Esophagus muscularis mucosa (tissue), 4 donors: Measurements from ENCODE around the gene LILRB2. TPM values are rescaled to one million over a fixed set of nuclear protein-coding genes. Genes with fewer than 3 reads are reported as not detected.
"Not testable (repeated sequence)": the region's sequence is repeated elsewhere in the genome, so short reads cannot be mapped to it uniquely, and the experiment has no call there.

ENCODE experiments used
- DNase-seq: peaks from one replicate; pipeline ENCODE4 v3.0.0-alpha.2; 2017; ENCODE audit errors: extremely low spot score
- H3K27ac ChIP-seq, 4 donors: fragments of 200-600 bp; sonication (generic); replicated peaks in 1 of 4; 1 replicate in 3 of 4; 2 replicates in 1 of 4; pipeline ENCODE4 v1.5.1; 2016 to 2019; ENCODE audit warnings: mild to moderate bottlenecking in 1 of 4
- H3K27me3 ChIP-seq, 4 donors: fragments of 200-600 bp; sonication (generic); one replicate each; pipeline versions ENCODE4 v1.5.1 to v1.6.0; 2016 to 2019
- H3K36me3 ChIP-seq, 4 donors: fragments of 200-600 bp; sonication (generic); one replicate each; pipeline ENCODE4 v1.5.1; 2016 to 2019
- H3K4me1 ChIP-seq, 4 donors: fragments of 200-600 bp; sonication (generic); one replicate each; pipeline ENCODE4 v1.5.1; 2016 to 2019
- H3K4me3 ChIP-seq, 4 donors: fragments of 200-600 bp; sonication (generic); 1 replicate in 2 of 4; 2 replicates in 2 of 4; pipeline ENCODE4 v1.5.1; 2016 to 2019; ENCODE audit warnings: mild to moderate bottlenecking in 4 of 4, moderate library complexity in 1 of 4
- H3K9me3 ChIP-seq, 4 donors: fragments of 200-600 bp; sonication (generic); 1 replicate in 3 of 4; 2 replicates in 1 of 4; pipeline ENCODE4 v1.5.1; 2016 to 2019
- CTCF ChIP-seq, 3 experiments: fragments of 200-600 bp in 2 of 3; fragments of 450-650 bp in 1 of 3; sonication (generic) in 2 of 3; IDR thresholded peaks; one replicate each; pipeline ENCODE4 v1.5.1; 2017 to 2019; ENCODE audit warnings: antibody characterized with exemption in 3 of 3, mild to moderate bottlenecking in 2 of 3, moderate library complexity in 1 of 3
- EP300 ChIP-seq: sonication (generic); formaldehyde crosslinking; IDR thresholded peaks from one replicate; pipeline ENCODE4 v1.6.1; 2017; ENCODE audit warnings: antibody characterized with exemption
- POLR2A ChIP-seq: fragments of 450-650 bp; IDR thresholded peaks from one replicate; pipeline ENCODE4 v1.6.1; 2017; ENCODE audit warnings: antibody characterized with exemption, moderate library complexity, mild to moderate bottlenecking, low read depth
- POLR2AphosphoS5 ChIP-seq, 2 donors: sonication (generic); formaldehyde crosslinking; IDR thresholded peaks; one replicate each; pipeline ENCODE4 v1.6.1; 2017; ENCODE audit warnings: antibody characterized with exemption in 2 of 2
- WGBS: methylation state at CpG from one replicate; pipeline ENCODE4 v1.1.5; 2018; 5-methylcytosine and 5-hydroxymethylcytosine counted together
- intact Hi-C: fragments of 100-400 bp; cut with DNase I; formaldehyde crosslinking; loops from one replicate; pipeline ENCODE4 v1.15.1; 2023
- total RNA-seq, 4 donors: library from RNA; depleted of rRNA; stranded (reverse); fragments of >200 nt; gene quantifications; one replicate each; pipeline versions ENCODE4 v1.1.0 to v1.2.1, GENCODE V29; 2016

LILRB2 gene
- total RNA-seq, 4 donors from 2014 or later: 2.1 to 5.6 (median 2.6) TPM

- no peaks in the 10 kb centered on the region for H3K4me1 ChIP-seq
- H3K36me3 ChIP-seq: no peaks in the 10 kb centered on the region
- H3K4me3 ChIP-seq: no peak overlapping the region
- 86% methylated on average over 6 of the region's 9 CpGs for WGBS
- no peak overlapping the region for H3K27ac ChIP-seq
- intact Hi-C loops: no loop called here
- no peak for TF ChIP-seq EP300
- TF ChIP-seq CTCF (IDR thresholded peaks at IDR 0.05): no peak
- TF ChIP-seq POLR2A: no peak
- no peak for TF ChIP-seq POLR2AphosphoS5 (IDR thresholded peaks at IDR 0.05)
- H3K9me3 ChIP-seq: no peaks in the 10 kb centered on the region
- no peak for DNase-seq
- H3K27me3 ChIP-seq: peaks cover 0 to 71% (median 9%) of the 10 kb centered on the region in 4 donors
Observed at GRCh38 chr19:54252243-54252642, 28.7 kb downstream of the LILRB2 start.

GRCh38 chr19:54248016-54248601, 32.8 kb downstream of the LILRB2 start:
- TF ChIP-seq CTCF (IDR thresholded peaks at IDR 0.05) (no peak), POLR2A (no peak), EP300 (no peak), POLR2AphosphoS5 (IDR thresholded peaks at IDR 0.05) (peak in 1 of 2 donors; percentile 25)
- Histone ChIP-seq H3K9me3 (no peaks in the 10 kb centered on the region), H3K4me3 (no peak overlapping the region), H3K36me3 (no peaks in the 10 kb centered on the region), H3K4me1 (no peaks in the 10 kb centered on the region), H3K27me3 (peaks cover 0 to 32% (median 1%) of the 10 kb centered on the region in 4 donors), H3K27ac (peak overlapping the region in 1 of 4 donors; percentile 18)
- DNase-seq: no peak
- WGBS: 55% methylated on average over 8 of the region's 8 CpGs
- intact Hi-C loops: no loop called here

GRCh38 chr19:54247106-54247930, 33.6 kb downstream of the LILRB2 start:
- H3K9me3 ChIP-seq: no peaks in the 10 kb centered on the region
- WGBS: 80% methylated on average over 19 of the region's 20 CpGs
- TF ChIP-seq EP300 (no peak), CTCF (IDR thresholded peaks at IDR 0.05) (no peak), POLR2A (no peak), POLR2AphosphoS5 (IDR thresholded peaks at IDR 0.05) (no peak)
- peaks cover 0 to 30% (median 0%) of the 10 kb centered on the region in 4 donors for H3K27me3 ChIP-seq
- H3K4me3 ChIP-seq: no peak overlapping the region
- H3K36me3 ChIP-seq: no peaks in the 10 kb centered on the region
- peak overlapping the region in 2 of 4 donors; percentile 26 to 35 for H3K27ac ChIP-seq
- intact Hi-C loops: no loop called here
- peak; percentile 75 for DNase-seq
- H3K4me1 ChIP-seq: no peaks in the 10 kb centered on the region

- Histone ChIP-seq H3K36me3 (no peaks in the 10 kb centered on the region), H3K4me1 (no peaks in the 10 kb centered on the region), H3K9me3 (no peaks in the 10 kb centered on the region), H3K27ac (no peak overlapping the region), H3K4me3 (no peak overlapping the region), H3K27me3 (peaks cover 0 to 28% (median 0%) of the 10 kb centered on the region in 4 donors)
- intact Hi-C loops: loop anchor here (2.0 kb wide), 1 partner anchor 23 kb away; the partner anchor contains the start of gene LILRB3
- DNase-seq: peak; percentile 81
- TF ChIP-seq POLR2A (no peak), CTCF (IDR thresholded peaks at IDR 0.05) (no peak), POLR2AphosphoS5 (IDR thresholded peaks at IDR 0.05) (no peak), EP300 (no peak)
- 74% methylated on average over 3 of the region's 3 CpGs for WGBS
Observed at GRCh38 chr19:54245936-54246335, 35.0 kb downstream of the LILRB2 start.

GRCh38 chr19:54243809-54244208, 37.1 kb downstream of the LILRB2 start:
- DNase-seq, H3K4me3 ChIP-seq, H3K27ac ChIP-seq, H3K36me3 ChIP-seq, H3K4me1 ChIP-seq, H3K9me3 ChIP-seq: not testable (repeated sequence)
- WGBS: no CpG with 5 or more reads among the region's 8 CpGs
- peaks cover 0 to 42% (median 0%) of the 10 kb centered on the region in 4 donors for H3K27me3 ChIP-seq
- intact Hi-C loops: loop anchor here (2.0 kb wide), 1 partner anchor 21 kb away; the partner anchor contains the start of gene LILRB3

- H3K36me3 ChIP-seq, H3K27ac ChIP-seq, intact Hi-C loops, H3K4me1 ChIP-seq, H3K4me3 ChIP-seq, DNase-seq, H3K9me3 ChIP-seq: not testable (repeated sequence)
- peaks cover 0 to 34% (median 0%) of the 10 kb centered on the region in 4 donors for H3K27me3 ChIP-seq
- WGBS: no CpG with 5 or more reads among the region's 6 CpGs
Observed at GRCh38 chr19:54242646-54243045, 38.3 kb downstream of the LILRB2 start, which contains the start of gene LILRA6. Gene LILRA6 (minus strand): TSS chr19:54242790.

- intact Hi-C loops, H3K4me3 ChIP-seq, DNase-seq, H3K4me1 ChIP-seq, H3K36me3 ChIP-seq, H3K27ac ChIP-seq, H3K9me3 ChIP-seq: not testable (repeated sequence)
- WGBS: 80% methylated on average over 1 of the region's 4 CpGs
- peaks cover 0 to 30% (median 0%) of the 10 kb centered on the region in 4 donors for H3K27me3 ChIP-seq
Observed at GRCh38 chr19:54242234-54242633, 38.7 kb downstream of the LILRB2 start.
